Adrenal gland (tissue), 12 donors: ENCODE measurements around the gene OSBP. TPM values are rescaled to one million over a fixed set of nuclear protein-coding genes. Genes with fewer than 3 reads are reported as not detected.

ENCODE experiments used
- DNase-seq, 7 donors: peaks; one replicate each; pipeline ENCODE4 v3.0.0-alpha.2; 2019 to 2020
- H3K27ac ChIP-seq, 5 donors: fragments of 200-600 bp; sonication (generic) in 4 of 5; 1 replicate in 3 of 5; 2 replicates in 2 of 5; pipeline versions ENCODE4 v1.5.1 to v1.8.0; 2016 to 2020; ENCODE audit warnings: mild to moderate bottlenecking in 1 of 5
- H3K27me3 ChIP-seq: fragments of 200-600 bp; 2 replicates; pipeline ENCODE4 v1.8.0; 2021
- H3K36me3 ChIP-seq, 2 donors: fragments of 200-600 bp; replicated peaks in 1 of 2; 1 replicate in 1 of 2; 2 replicates in 1 of 2; pipeline versions ENCODE4 v1.5.1 to v1.8.0; 2018 to 2022
- H3K4me1 ChIP-seq, 2 donors: fragments of 200-600 bp; replicated peaks in 1 of 2; 1 replicate in 1 of 2; 2 replicates in 1 of 2; pipeline versions ENCODE4 v1.5.1 to v1.8.0; 2018 to 2021
- H3K4me3 ChIP-seq, 4 donors: fragments of 200-600 bp; sonication (generic) in 3 of 4; one replicate each; pipeline ENCODE4 v1.5.1; 2016 to 2018
- H3K9me3 ChIP-seq, 3 donors: fragments of 200-600 bp; sonication (generic) in 1 of 3; replicated peaks in 1 of 3; 1 replicate in 2 of 3; 2 replicates in 1 of 3; pipeline versions ENCODE4 v1.5.1 to v1.8.0; 2016 to 2021
- CTCF ChIP-seq, 6 experiments: fragments of 450-650 bp in 4 of 6; fragments of 200-600 bp in 2 of 6; sonication (generic) in 1 of 6; IDR thresholded peaks; 1 replicate in 5 of 6; 2 replicates in 1 of 6; pipeline versions ENCODE4 v1.5.1 to v1.8.0; 2016 to 2021; ENCODE audit warnings: antibody characterized with exemption in 6 of 6, mild to moderate bottlenecking in 2 of 6, moderate library complexity in 1 of 6
- POLR2A ChIP-seq, 2 donors: fragments of 450-650 bp; IDR thresholded peaks; one replicate each; pipeline ENCODE4 v1.6.1; 2017; ENCODE audit warnings: antibody characterized with exemption in 2 of 2, mild to moderate bottlenecking in 2 of 2, moderate library complexity in 1 of 2
- WGBS, 4 donors: extraction: QIAGEN DNeasy Blood & Tissue Kit in 2 of 4; methylation state at CpG; one replicate each; pipeline versions ENCODE4 v1.1.5 to v1.1.7; 2013 to 2017; 5-methylcytosine and 5-hydroxymethylcytosine counted together
- intact Hi-C, 2 donors: fragments of 100-400 bp; cut with DNase I; formaldehyde crosslinking; loops; one replicate each; pipeline versions ENCODE4 v1.14.1 to v1.15.0; 2022 to 2023
- polyA plus RNA-seq, 3 donors: library from polyadenylated mRNA; stranded (reverse); fragments of 200-250 nt in 2 of 3; fragments of 350-450 nt in 1 of 3; fragmentation: Illumina TruSeq in 1 of 3; extraction: RNeasy Lipid Tissue Mini Kit (QIAGEN cat#74804) in 1 of 3; gene quantifications; one replicate each; pipeline ENCODE4 v1.2.3, GENCODE V29; 2013 to 2014
- total RNA-seq, 9 donors: library from RNA; depleted of rRNA in 4 of 9; stranded (reverse); fragments of >200 nt in 4 of 9; fragments of 120-200 nt in 1 of 9; fragmentation: NEBNext Ultra II Directional in 1 of 9; extraction: Animal tissue kit (Norgen Biotek cat#: 25700) in 1 of 9; gene quantifications; one replicate each; pipeline versions ENCODE4 v1.1.0 to v1.2.4, GENCODE V29; 2013 to 2023
- donor health status: healthy with polysubstance abuse.
- donor health status: Bipolar disorder and iron deficiency.
- donor health status: DM: yes; HTN: yes; CAD: no.
- donor health status: DM: no; HTN: no; CAD: no.
- donor health status: DM: no; HTN: no; CAD: no.
- donor health status: DM: yes; HTN: yes; CAD: no.

OSBP gene
- total and polyA plus RNA-seq, 12 donors, result 15.3 to 120 (median 68.7) TPM

GRCh38 chr11:59617876-59618275 lies 2.3 kb upstream of the OSBP start:
- H3K4me3 ChIP-seq, result no peak overlapping the region
- H3K36me3 ChIP-seq, result no peaks in the 10 kb centered on the region
- no peak for DNase-seq
- TF ChIP-seq POLR2A (IDR thresholded peaks at IDR 0.05) (no peak), CTCF (IDR thresholded peaks at IDR 0.05) (no peak)
- intact Hi-C loops, result loop anchor here in 1 of 2 donors (5.0 kb wide), 1 partner anchor 66 kb away; no protein-coding TSS in a partner anchor
- WGBS, 4 donors, result 68 to 88% (median 78%) methylated on average over 1 of the region's 1 CpG
- no peaks in the 10 kb centered on the region for H3K9me3 ChIP-seq
- H3K27me3 ChIP-seq, result no peaks in the 10 kb centered on the region
- no peak overlapping the region for H3K27ac ChIP-seq
- H3K4me1 ChIP-seq, result peaks cover 8 to 24% of the 10 kb centered on the region in 2 donors

- peak overlapping the region in 2 of 4 donors; percentile 17 to 56 for H3K4me3 ChIP-seq
- H3K27ac ChIP-seq, result peak overlapping the region; percentile 60 to 93 (median 70)
- no peaks in the 10 kb centered on the region for H3K9me3 ChIP-seq
- H3K36me3 ChIP-seq, result no peaks in the 10 kb centered on the region
- peak; percentile 13 to 68 for TF ChIP-seq POLR2A (IDR thresholded peaks at IDR 0.05)
- TF ChIP-seq CTCF (IDR thresholded peaks at IDR 0.05), result no peak
- peak in 1 of 7 donors; percentile 99 for DNase-seq
- 10 to 13% (median 12%) methylated on average over 18 of the region's 18 CpGs for WGBS, 4 donors
- peaks cover 15 to 38% of the 10 kb centered on the region in 2 donors for H3K4me1 ChIP-seq
- intact Hi-C loops, result loop anchor here in 1 of 2 donors (5.0 kb wide), 1 partner anchor 64 kb away; no protein-coding TSS in a partner anchor
- H3K27me3 ChIP-seq, result no peaks in the 10 kb centered on the region
Measured at GRCh38 chr11:59616396-59616982, 915 bp upstream of the OSBP start.

- peak in 2 of 6 experiments; percentile 23 to 48 for TF ChIP-seq CTCF (IDR thresholded peaks at IDR 0.05)
- no peak for TF ChIP-seq POLR2A (IDR thresholded peaks at IDR 0.05)
- H3K36me3 ChIP-seq, result peaks cover 0 to 6% of the 10 kb centered on the region in 2 donors
- H3K9me3 ChIP-seq, result no peaks in the 10 kb centered on the region
- peak overlapping the region in 4 of 5 donors; percentile 90 to 97 (median 92) for H3K27ac ChIP-seq
- no peaks in the 10 kb centered on the region for H3K27me3 ChIP-seq
- peak overlapping the region; percentile 43 to 83 (median 72) for H3K4me3 ChIP-seq
- DNase-seq, result peak; percentile 39 to 83 (median 50)
- intact Hi-C loops, result loop anchor here in 1 of 2 donors (5.0 kb wide), 1 partner anchor 63 kb away; no protein-coding TSS in a partner anchor
- 0 to 2% (median 0%) methylated on average over 3 to 51 of the region's 51 CpGs for WGBS, 4 donors
- peaks cover 17 to 40% of the 10 kb centered on the region in 2 donors for H3K4me1 ChIP-seq
Measured at GRCh38 chr11:59615120-59615636, 396 bp downstream of the OSBP start.

- peak in 5 of 7 donors; percentile 25 to 61 (median 31) for DNase-seq
- H3K4me3 ChIP-seq, result peak overlapping the region; percentile 43 to 83 (median 72)
- no peaks in the 10 kb centered on the region for H3K9me3 ChIP-seq
- H3K27me3 ChIP-seq, result no peaks in the 10 kb centered on the region
- no peak for TF ChIP-seq CTCF (IDR thresholded peaks at IDR 0.05)
- TF ChIP-seq POLR2A (IDR thresholded peaks at IDR 0.05), result peak in 1 of 2 donors; percentile 45
- intact Hi-C loops, result loop anchor here in 1 of 2 donors (5.0 kb wide), 2 partner anchors 53 to 62 kb away; partner anchors contain the start of gene PATL1
- H3K4me1 ChIP-seq, result peaks cover 17 to 43% of the 10 kb centered on the region in 2 donors
- peaks cover 0 to 12% of the 10 kb centered on the region in 2 donors for H3K36me3 ChIP-seq
- H3K27ac ChIP-seq, result peak overlapping the region in 4 of 5 donors; percentile 90 to 97 (median 92)
- 9 to 11% (median 9%) methylated on average over 13 of the region's 13 CpGs for WGBS, 4 donors
Measured at GRCh38 chr11:59614277-59615119, 1.1 kb downstream of the OSBP start.
